HFF-Myc (cell line): ENCODE data around the gene DTNA.

ENCODE experiments used
- DNase-seq: peaks from one replicate; pipeline ENCODE4 v3.0.0-alpha.2; 2011; ENCODE audit warnings: low read depth; ENCODE audit errors: extremely low read depth
- H3K4me3 ChIP-seq: replicated peaks from 2 replicates; pipeline ENCODE4 v1.5.1; 2011; ENCODE audit warnings: low read depth, mild to moderate bottlenecking, control low read depth, low read length
- TF ChIP-seq, protein P1 (sequence below): IDR thresholded peaks from 2 replicates; pipeline ENCODE4 v1.5.1; 2012; ENCODE audit warnings: mild to moderate bottlenecking, low read depth, low read length, control low read depth; ENCODE audit errors: missing control alignments

DTNA gene

DNA sequence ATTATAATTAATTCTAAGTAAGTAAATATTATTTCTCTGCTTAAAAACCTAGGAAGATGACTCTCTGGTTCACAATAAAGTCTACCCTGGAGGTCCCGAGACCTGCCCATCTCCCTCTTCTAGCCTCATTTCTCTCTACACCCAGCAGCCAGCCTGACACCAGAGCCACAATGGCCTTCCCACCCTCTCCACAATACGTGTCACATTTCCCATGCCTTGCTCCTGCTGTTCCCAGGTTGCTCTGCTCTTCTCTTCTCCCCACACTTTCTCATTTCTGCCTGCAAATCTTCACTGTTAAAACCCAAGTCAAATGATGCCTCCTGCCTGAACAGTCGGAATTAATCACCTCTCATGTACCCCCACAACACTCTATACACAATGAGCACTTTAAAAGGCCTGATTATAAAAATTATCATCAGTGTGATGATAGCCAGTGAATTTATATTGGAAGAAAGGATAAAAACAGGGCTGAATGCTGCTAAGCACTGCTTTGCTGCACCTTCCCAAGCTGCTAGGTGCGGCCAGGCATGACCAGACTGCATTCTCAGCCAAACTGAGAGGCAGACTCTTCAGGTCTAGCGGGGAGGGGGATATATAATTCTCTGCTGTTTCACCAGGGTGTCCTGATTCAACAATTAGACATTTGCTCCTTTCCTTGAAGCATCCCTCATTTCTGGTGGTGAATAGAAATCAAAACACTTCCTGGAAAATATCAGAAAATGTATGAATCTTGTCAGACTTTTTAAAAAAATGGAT, 160.6 kb downstream of the DTNA start:
- TF ChIP-seq, protein P1, sequence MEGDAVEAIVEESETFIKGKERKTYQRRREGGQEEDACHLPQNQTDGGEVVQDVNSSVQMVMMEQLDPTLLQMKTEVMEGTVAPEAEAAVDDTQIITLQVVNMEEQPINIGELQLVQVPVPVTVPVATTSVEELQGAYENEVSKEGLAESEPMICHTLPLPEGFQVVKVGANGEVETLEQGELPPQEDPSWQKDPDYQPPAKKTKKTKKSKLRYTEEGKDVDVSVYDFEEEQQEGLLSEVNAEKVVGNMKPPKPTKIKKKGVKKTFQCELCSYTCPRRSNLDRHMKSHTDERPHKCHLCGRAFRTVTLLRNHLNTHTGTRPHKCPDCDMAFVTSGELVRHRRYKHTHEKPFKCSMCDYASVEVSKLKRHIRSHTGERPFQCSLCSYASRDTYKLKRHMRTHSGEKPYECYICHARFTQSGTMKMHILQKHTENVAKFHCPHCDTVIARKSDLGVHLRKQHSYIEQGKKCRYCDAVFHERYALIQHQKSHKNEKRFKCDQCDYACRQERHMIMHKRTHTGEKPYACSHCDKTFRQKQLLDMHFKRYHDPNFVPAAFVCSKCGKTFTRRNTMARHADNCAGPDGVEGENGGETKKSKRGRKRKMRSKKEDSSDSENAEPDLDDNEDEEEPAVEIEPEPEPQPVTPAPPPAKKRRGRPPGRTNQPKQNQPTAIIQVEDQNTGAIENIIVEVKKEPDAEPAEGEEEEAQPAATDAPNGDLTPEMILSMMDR: no peak
- DNase-seq: no peak
- no peak overlapping the region for H3K4me3 ChIP-seq

DNA sequence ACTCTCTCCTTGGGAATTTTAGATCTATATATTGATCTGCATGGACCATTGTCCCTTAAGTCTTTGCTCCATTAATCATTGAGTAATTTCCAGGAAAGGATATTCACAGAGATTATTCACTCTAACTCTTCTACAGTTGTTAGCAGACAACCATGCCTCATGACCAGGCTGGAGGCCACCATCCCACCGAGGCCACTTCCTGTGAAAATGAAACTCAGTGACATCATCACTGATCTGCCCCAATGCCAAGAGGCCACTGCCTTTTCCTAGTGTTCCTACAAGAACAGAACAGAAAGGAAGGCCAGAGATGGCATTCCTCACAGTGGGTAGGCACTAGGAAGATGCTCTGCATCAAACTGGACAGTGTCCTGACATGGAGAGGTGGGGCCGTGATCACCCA, 161.3 kb downstream of the DTNA start:
- no peak for DNase-seq
- H3K4me3 ChIP-seq: no peak overlapping the region
- TF ChIP-seq, protein P1: no peak

DNA sequence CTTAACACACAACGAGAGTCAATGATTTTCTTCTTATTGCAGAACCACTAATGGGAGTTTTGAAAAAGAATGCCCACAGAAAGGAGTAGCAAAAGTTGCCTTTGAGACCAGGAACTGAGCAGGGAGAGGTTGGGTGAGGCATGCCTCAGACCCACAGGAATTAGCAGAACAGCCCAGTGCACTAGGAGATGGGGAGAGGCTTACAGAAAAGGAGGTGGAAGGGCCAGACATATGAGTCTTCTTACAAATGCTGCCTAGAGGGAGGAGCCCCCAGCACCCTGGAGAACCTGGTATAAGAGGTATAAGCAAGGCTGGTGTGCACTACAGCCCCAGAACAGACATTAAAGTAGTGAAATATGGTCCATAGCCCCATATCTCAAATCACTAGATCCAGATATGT, 162.0 kb downstream of the DTNA start:
- H3K4me3 ChIP-seq: no peak overlapping the region
- TF ChIP-seq, protein P1: no peak
- DNase-seq: no peak

GRCh38 chr18:34873986-34874580, 164.0 kb downstream of the DTNA start:
- DNase-seq: no peak
- no peak overlapping the region for H3K4me3 ChIP-seq
- TF ChIP-seq, protein P1: no peak

GRCh38 chr18:34875150-34875549, 165.1 kb downstream of the DTNA start:
- H3K4me3 ChIP-seq: no peak overlapping the region
- TF ChIP-seq, protein P1: no peak
- DNase-seq: no peak

GRCh38 chr18:34880403-34880802, 170.3 kb downstream of the DTNA start:
- TF ChIP-seq, protein P1: no peak
- no peak for DNase-seq
- no peak overlapping the region for H3K4me3 ChIP-seq
